Stimulated activated naive CD4-positive, alpha-beta T cell (primary cell): Measurements from ENCODE around the gene ILF3.

ENCODE experiments used
- DNase-seq, 6 experiments: peaks; one replicate each; lab custom pipeline; 2025; lab: John Stamatoyannopoulos, UW

Gene ILF3

DNA sequence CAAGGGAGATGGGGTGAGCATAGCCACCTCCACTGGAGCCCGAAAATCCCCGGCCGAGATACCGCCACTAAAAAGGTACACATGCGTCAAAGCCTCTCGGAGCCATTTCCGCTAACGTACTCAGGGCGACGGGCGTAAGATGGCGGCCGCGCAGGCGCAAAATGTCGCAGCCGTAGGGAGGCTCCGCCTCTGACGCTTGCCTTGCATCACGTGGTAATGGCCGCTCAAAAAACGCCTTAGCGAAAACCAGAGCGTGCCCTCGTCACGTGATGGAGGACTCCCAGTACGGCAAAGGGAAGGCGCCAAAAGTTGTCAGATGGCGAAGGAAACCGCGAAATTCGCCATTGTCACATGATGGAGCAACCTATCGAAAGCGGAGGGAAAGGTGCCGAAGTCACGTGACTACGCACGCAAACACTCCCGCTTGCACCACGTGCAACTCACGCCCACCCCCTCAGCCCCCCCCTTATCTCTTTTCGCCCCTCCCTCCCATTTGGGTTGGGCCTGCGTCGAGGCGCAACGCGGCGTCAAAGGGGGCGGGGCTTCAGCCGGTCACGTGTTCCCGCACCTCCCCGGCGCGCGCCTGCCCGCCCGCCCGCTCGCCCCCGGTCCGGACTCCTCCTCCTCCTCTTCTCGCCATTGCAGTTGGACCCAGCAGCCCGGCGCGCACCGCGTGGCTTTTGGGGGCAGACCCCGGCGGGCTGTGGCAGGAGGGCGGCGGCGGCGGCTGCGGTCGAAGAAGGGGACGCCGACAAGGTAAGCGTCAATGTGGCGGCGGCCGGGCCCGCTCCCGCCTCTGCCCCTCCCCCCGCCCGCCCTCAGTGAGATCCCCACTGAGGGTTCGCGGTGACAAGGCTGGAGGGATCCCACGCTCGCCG is at the start of gene ILF3:
TSS of gene ILF3 (plus strand) at position 615 of the 878 bp plus-strand sequence. CDS start 16,260 bp downstream, outside the sequence.
- DNase-seq, result peak; percentile 99 to 100 (median 100)

GRCh38 chr19:10604460-10604980 is 49.6 kb upstream of the ILF3 start:
- DNase-seq, result peak in 4 of 6 experiments; percentile 14 to 57 (median 30)

- no peak for DNase-seq
Observed at GRCh38 chr19:10611907-10612306, 42.2 kb upstream of the ILF3 start.

GRCh38 chr19:10612499-10613119 is 41.5 kb upstream of the ILF3 start:
- no peak for DNase-seq

GRCh38 chr19:10615429-10616023 is 38.6 kb upstream of the ILF3 start:
- DNase-seq, result no peak

GRCh38 chr19:10617409-10618121 is 36.6 kb upstream of the ILF3 start:
- no peak for DNase-seq

DNA sequence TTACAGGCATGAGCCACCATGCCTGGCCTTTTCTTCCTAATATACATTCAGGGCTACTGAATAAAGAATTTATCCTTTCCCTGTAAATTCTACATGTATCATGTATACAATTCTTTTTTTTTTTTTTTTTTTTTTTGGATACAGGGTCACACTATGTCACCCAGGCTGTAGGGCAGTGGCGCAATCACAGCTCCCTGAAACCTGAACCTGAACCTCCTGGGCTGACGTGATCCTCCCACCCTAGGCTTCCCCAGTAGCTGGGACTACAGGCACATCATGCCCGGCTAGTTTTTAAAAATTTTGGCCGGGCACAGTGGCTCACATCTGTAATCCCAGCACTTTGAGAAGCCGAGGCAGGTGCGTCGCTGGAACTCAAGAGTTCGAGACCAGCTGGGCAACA is 35.3 kb upstream of the ILF3 start:
- no peak for DNase-seq

- no peak for DNase-seq
Observed at GRCh38 chr19:10620786-10621185, 33.4 kb upstream of the ILF3 start.

- no peak for DNase-seq
Observed at GRCh38 chr19:10621966-10622365, 32.2 kb upstream of the ILF3 start.

DNA sequence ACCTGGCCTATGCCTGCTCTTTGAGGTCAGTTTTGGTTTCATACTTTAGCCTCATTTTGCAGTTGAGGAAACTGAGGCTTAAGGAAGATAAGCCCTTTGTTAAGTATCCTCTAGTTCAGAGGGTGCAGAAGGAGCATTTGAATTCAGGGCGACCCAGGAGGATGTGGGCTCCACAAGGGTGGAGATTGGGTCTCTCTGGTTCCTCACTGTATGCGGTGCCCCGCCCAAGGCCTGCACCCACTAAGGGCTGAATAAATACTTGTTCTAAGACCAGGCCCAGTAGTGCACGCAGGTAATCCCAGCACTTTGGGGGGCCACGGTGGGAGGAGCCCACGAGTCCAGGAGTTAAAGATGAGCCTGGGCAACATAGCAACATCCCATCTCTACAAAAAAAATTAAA is 29.6 kb upstream of the ILF3 start:
- DNase-seq, result peak in 2 of 6 experiments; percentile 24 to 29

DNA sequence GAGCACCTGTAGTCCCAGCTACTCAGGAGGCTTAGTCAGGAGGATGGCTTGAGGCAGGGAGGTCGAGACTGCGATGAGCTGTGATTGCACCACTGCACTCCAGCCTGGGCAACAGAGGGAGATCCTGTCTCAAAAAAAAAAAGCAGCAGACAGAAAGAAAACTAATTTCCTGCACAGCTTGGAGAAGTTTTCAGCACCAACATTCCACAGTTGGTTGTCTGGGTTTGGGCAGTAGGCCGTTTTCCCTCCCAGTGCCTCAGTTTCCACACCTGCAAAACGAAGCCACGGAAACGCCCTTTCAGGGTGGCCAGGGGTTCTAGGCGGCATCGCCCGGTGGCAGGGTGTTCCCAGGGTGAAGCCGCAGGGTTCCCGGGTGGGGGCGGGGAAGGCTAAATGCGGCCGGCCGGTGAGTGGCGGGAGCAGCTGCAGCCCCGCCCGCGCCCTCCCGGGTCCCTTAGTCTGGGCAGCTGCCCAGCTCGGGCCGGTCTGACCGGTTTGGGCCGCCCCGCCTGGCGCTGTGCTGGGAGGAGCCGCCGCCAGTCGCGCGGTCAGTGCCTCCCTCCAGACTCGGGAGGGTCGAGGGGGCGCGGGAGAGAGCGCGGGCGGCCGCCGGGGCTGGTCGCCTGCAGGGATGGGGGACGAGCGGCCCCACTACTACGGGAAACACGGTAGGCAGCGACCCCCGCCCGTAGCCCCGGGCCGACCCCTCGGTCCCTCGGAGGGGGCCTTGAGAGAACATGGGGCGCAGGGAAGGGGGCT is 29.0 kb upstream of the ILF3 start, which contains the start of gene SLC44A2:
TSS of gene SLC44A2 (plus strand) at position 551 of the 759 bp plus-strand sequence. CDS start at position 632, 81 bp downstream.
- DNase-seq, result no peak

- DNase-seq, result no peak
Observed at GRCh38 chr19:10625762-10626138, 28.4 kb upstream of the ILF3 start.

- DNase-seq, result no peak
Observed at GRCh38 chr19:10631874-10632273, 22.3 kb upstream of the ILF3 start.

GRCh38 chr19:10634430-10634829 is 19.7 kb upstream of the ILF3 start:
- no peak for DNase-seq

GRCh38 chr19:10634963-10635362 is 19.2 kb upstream of the ILF3 start:
- DNase-seq, result no peak

DNA sequence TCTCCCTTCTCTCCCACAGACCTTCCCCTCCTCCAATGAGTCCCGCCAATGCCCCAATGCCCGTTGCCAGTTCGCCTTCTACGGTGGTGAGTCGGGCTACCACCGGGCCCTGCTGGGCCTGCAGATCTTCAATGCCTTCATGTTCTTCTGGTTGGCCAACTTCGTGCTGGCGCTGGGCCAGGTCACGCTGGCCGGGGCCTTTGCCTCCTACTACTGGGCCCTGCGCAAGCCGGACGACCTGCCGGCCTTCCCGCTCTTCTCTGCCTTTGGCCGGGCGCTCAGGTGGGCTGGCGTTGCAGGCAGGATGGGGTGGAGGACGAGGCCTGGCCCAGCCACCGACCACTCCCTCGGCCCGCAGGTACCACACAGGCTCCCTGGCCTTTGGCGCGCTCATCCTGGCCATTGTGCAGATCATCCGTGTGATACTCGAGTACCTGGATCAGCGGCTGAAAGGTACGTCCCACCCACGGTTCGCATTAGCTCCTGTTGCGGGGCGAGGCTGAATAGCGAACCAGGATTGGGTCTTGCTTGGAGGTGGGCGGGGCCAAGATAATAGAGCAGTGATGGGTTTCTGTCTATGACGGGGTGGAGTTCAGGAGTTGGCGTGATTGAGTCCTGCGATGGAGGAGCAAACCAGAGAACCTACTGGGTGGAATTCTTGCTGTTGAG is 17.7 kb upstream of the ILF3 start:
- DNase-seq, result no peak

DNA sequence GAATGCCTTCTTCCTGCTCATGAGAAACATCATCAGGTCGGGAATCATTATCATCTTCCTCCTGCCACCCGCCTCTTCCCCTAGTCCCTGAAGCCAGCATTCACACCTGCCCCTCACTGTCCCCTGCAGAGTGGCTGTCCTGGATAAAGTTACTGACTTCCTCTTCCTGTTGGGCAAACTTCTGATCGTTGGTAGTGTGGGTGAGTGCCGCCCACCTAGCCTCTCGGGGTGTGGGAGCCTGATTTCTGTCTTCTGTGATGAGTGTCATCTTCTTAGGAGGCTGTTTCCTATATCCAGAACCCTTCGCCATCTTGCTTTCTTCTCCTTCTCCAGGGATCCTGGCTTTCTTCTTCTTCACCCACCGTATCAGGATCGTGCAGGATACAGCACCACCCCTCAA is 16.3 kb upstream of the ILF3 start:
- DNase-seq, result no peak

DNA sequence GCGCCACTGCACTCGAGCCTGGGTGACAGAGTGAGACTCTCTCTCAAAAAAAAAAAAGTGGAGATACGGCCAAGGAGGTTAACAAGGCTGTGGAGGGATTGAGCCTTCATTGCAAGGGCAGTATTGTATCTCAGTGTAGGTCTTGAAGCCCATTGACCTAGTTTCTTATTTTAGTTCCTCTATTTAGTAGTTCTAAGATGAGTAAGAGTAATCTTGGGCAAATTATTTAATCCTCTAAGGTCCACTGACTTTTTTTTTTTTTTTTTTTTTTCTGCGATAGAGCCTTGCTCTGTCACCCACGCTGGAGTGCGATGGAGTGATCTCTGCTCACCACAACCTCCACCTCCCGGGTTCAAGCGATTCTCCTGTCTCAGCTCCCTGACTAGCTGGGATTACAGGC is 14.3 kb upstream of the ILF3 start:
- no peak for DNase-seq

- no peak for DNase-seq
Observed at GRCh38 chr19:10640361-10640760, 13.8 kb upstream of the ILF3 start.

GRCh38 chr19:10641248-10641647 is 12.9 kb upstream of the ILF3 start:
- no peak for DNase-seq
